AG04449 (cell line): Measurements from ENCODE around the gene DBP.

Experiments
- CTCF ChIA-PET: fragments of 350-600 bp; formaldehyde crosslinking; extraction: SDS; loops from one replicate; lab custom pipeline; 2021; ENCODE audit warnings: antibody characterized with exemption; lab: Yijun Ruan, JAX
- POLR2A ChIA-PET: fragments of 400-600, 350-600 bp; formaldehyde crosslinking; extraction: SDS; loops from one replicate; lab custom pipeline; 2020; ENCODE audit warnings: antibody characterized with exemption, inconsistent platforms; lab: Yijun Ruan, JAX
- DNase-seq: peaks from one replicate; pipeline ENCODE4 v3.0.0-alpha.2; 2010; ENCODE audit warnings: low read depth, low spot score
- H3K4me3 ChIP-seq: 2 replicates; pipeline ENCODE4 v1.5.1; 2011; ENCODE audit warnings: low read depth, mild to moderate bottlenecking, control low read depth, low read length
- TF ChIP-seq, protein P1 (sequence below): IDR thresholded peaks from one replicate; pipeline ENCODE4 v1.5.1; 2011; ENCODE audit warnings: mild to moderate bottlenecking, moderate library complexity, low read length, control low read depth, inconsistent platforms; ENCODE audit not compliant: insufficient read depth; ENCODE audit errors: missing control alignments

DBP gene

GRCh38 chr19:48654299-48655059 is 17.3 kb upstream of the DBP start:
- CTCF ChIA-PET, result interaction anchor here (1.5 to 2.0 kb wide), 2 partner anchors 9 to 21 kb away, joined by 5 to 9 read pairs; no protein-coding TSS in a partner anchor

GRCh38 chr19:48651683-48652048 is 14.5 kb upstream of the DBP start:
- DNase-seq, result no peak
- ChIA-PET POLR2A (interaction anchor here (0.6 kb wide), 1 partner anchor 227 kb away, joined by 4 read pairs; no protein-coding TSS in a partner anchor), CTCF (interaction anchor here (0.7 to 2.1 kb wide), 2 partner anchors 24 to 26 kb away, joined by 3 to 7 read pairs; no protein-coding TSS in a partner anchor)
- TF ChIP-seq, protein P1, sequence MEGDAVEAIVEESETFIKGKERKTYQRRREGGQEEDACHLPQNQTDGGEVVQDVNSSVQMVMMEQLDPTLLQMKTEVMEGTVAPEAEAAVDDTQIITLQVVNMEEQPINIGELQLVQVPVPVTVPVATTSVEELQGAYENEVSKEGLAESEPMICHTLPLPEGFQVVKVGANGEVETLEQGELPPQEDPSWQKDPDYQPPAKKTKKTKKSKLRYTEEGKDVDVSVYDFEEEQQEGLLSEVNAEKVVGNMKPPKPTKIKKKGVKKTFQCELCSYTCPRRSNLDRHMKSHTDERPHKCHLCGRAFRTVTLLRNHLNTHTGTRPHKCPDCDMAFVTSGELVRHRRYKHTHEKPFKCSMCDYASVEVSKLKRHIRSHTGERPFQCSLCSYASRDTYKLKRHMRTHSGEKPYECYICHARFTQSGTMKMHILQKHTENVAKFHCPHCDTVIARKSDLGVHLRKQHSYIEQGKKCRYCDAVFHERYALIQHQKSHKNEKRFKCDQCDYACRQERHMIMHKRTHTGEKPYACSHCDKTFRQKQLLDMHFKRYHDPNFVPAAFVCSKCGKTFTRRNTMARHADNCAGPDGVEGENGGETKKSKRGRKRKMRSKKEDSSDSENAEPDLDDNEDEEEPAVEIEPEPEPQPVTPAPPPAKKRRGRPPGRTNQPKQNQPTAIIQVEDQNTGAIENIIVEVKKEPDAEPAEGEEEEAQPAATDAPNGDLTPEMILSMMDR, result no peak
- H3K4me3 ChIP-seq, result no peak overlapping the region

More at GRCh38 chr19:48654299-48655059, 17.3 kb upstream of the DBP start:
- TF ChIP-seq, protein P1, result no peak
- no peak for DNase-seq
- POLR2A ChIA-PET, result no interaction called here
- no peak overlapping the region for H3K4me3 ChIP-seq

- no peak overlapping the region for H3K4me3 ChIP-seq
- no peak for DNase-seq
- TF ChIP-seq, protein P1, result no peak
- ChIA-PET CTCF (interaction anchor here (0.7 to 2.1 kb wide), 2 partner anchors 24 to 26 kb away, joined by 3 to 7 read pairs; no protein-coding TSS in a partner anchor), POLR2A (interaction anchor here (0.6 kb wide), 1 partner anchor 227 kb away, joined by 4 read pairs; no protein-coding TSS in a partner anchor)
These were observed 13.9 kb upstream of the DBP start for GRCh38 chr19:48650974-48651682.

DNA sequence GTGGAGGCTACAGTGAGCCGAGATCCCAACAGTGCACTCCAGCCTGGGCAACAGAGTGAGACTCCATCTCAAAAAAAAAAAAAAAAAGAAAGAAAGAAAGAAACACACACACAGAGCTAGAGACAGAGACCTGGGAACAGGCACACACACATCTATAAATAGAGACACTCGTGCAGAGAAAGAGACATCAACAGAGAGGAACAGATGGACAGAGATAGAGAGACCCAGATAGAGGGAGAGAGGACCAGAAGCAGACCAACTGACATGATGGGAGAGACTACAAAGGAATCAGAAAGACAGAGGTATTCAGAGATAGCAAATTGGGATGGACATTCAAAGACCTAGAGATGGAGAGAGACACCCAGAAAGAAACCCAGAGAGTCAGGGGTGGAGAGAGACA is 11.0 kb upstream of the DBP start:
- CTCF ChIA-PET, result interaction anchor here (1.2 to 1.5 kb wide), 2 partner anchors 10 to 194 kb away, joined by 3 to 5 read pairs; no protein-coding TSS in a partner anchor
- POLR2A ChIA-PET, result no interaction called here
- no peak overlapping the region for H3K4me3 ChIP-seq
- no peak for DNase-seq
- TF ChIP-seq, protein P1, result no peak

DNA sequence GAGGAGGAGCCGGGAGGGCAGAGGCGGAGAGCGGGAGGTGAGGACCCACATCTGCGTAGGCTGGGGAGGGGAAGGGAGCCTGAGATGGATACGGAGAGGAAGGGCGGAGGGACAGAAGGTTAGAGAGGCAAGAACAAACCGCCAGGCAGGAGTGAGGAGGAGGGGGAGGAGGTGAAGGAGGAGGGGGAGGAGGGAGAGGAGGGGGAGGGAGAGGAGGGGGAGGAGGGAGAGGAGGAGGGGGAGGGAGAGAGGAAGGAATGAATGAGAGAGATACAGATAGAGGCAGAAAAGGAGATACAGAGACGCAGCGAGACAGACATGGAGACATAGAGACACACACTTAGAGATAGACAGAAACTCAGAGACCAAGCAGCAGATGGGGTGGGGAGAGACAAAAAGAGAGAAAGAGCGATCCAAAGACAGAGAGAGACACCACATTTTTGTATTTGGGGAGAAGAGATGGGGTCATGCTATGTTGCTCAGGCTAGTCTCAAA is 9.6 kb upstream of the DBP start:
- DNase-seq, result no peak
- peak overlapping the region; percentile 57 for H3K4me3 ChIP-seq
- TF ChIP-seq, protein P1, result no peak
- ChIA-PET CTCF (interaction anchor here (1.0 to 3.1 kb wide), 7 partner anchors 10 to 202 kb away, joined by 3 to 40 read pairs (median 21); partner anchors contain the start of gene NTN5), POLR2A (no interaction called here)
